ENCODE data around the gene MOB4. TPM values are rescaled to one million over a fixed set of nuclear protein-coding genes. Genes with fewer than 3 reads are reported as not detected.
"Not testable (repeated sequence)": the region's sequence is repeated elsewhere in the genome, so short reads cannot be mapped to it uniquely, and the experiment has no call there.

MOB4 gene
- total and polyA plus RNA-seq, 4 donors: 35.1 to 69.2 (median 54.5) TPM

- Histone ChIP-seq H3K27ac (ENCODE audit: low read depth, low read length) (no peak overlapping the region), H3K36me3 (ENCODE audit: control insufficient read depth, insufficient read depth, low read length) (peaks cover 15% of the 10 kb centered on the region), H3K27me3 (ENCODE audit: control insufficient read depth, insufficient read depth, low read length) (no peaks in the 10 kb centered on the region), H3K9me3 (ENCODE audit: control insufficient read depth, insufficient read depth, low read length) (no peaks in the 10 kb centered on the region), H3K4me3 (ENCODE audit: low read depth, low read length) (no peak overlapping the region), H3K4me1 (ENCODE audit: control insufficient read depth, insufficient read depth, low read length) (no peaks in the 10 kb centered on the region)
- WGBS (ENCODE audit: insufficient coverage): 97% methylated on average over 3 of the region's 5 CpGs
- DNase-seq (ENCODE audit: low read depth in 4 of 6, low spot score in 6 of 6): no peak
Observed at GRCh38 chr2:197548582-197548981, 32.7 kb downstream of the MOB4 start.

- no CpG with 5 or more reads among the region's 2 CpGs for WGBS (ENCODE audit: insufficient coverage)
- not testable (repeated sequence) for H3K9me3 ChIP-seq (ENCODE audit: control insufficient read depth, insufficient read depth, low read length); H3K4me3 ChIP-seq (ENCODE audit: low read depth, low read length); H3K27me3 ChIP-seq (ENCODE audit: control insufficient read depth, insufficient read depth, low read length); H3K27ac ChIP-seq (ENCODE audit: low read depth, low read length); DNase-seq (ENCODE audit: low read depth in 4 of 6, low spot score in 6 of 6); H3K4me1 ChIP-seq (ENCODE audit: control insufficient read depth, insufficient read depth, low read length)
- H3K36me3 ChIP-seq (ENCODE audit: control insufficient read depth, insufficient read depth, low read length): peaks cover 16% of the 10 kb centered on the region
Observed at GRCh38 chr2:197551260-197551659, 35.4 kb downstream of the MOB4 start.

GRCh38 chr2:197555467-197555866, 39.6 kb downstream of the MOB4 start:
- H3K9me3 ChIP-seq (ENCODE audit: control insufficient read depth, insufficient read depth, low read length): no peaks in the 10 kb centered on the region
- no peaks in the 10 kb centered on the region for H3K27me3 ChIP-seq (ENCODE audit: control insufficient read depth, insufficient read depth, low read length)
- no peak overlapping the region for H3K27ac ChIP-seq (ENCODE audit: low read depth, low read length)
- peaks cover 13% of the 10 kb centered on the region for H3K36me3 ChIP-seq (ENCODE audit: control insufficient read depth, insufficient read depth, low read length)
- no peak for DNase-seq (ENCODE audit: low read depth in 4 of 6, low spot score in 6 of 6)
- no peak overlapping the region for H3K4me3 ChIP-seq (ENCODE audit: low read depth, low read length)
- peaks cover 1% of the 10 kb centered on the region for H3K4me1 ChIP-seq (ENCODE audit: control insufficient read depth, insufficient read depth, low read length)

- H3K27me3 ChIP-seq (ENCODE audit: control insufficient read depth, insufficient read depth, low read length): no peaks in the 10 kb centered on the region
- no peaks in the 10 kb centered on the region for H3K9me3 ChIP-seq (ENCODE audit: control insufficient read depth, insufficient read depth, low read length)
- DNase-seq (ENCODE audit: low read depth in 4 of 6, low spot score in 6 of 6): peak in 1 of 6 donors; percentile 25
- peak overlapping the region; percentile 15 for H3K27ac ChIP-seq (ENCODE audit: low read depth, low read length)
- H3K4me1 ChIP-seq (ENCODE audit: control insufficient read depth, insufficient read depth, low read length): peaks cover 5% of the 10 kb centered on the region
- 71% methylated on average over 1 of the region's 1 CpG for WGBS (ENCODE audit: insufficient coverage)
- no peak overlapping the region for H3K4me3 ChIP-seq (ENCODE audit: low read depth, low read length)
- H3K36me3 ChIP-seq (ENCODE audit: control insufficient read depth, insufficient read depth, low read length): peaks cover 13% of the 10 kb centered on the region
Observed at GRCh38 chr2:197556456-197556855, 40.6 kb downstream of the MOB4 start.

GRCh38 chr2:197558393-197558792, 42.5 kb downstream of the MOB4 start:
- Histone ChIP-seq H3K27ac (ENCODE audit: low read depth, low read length) (no peak overlapping the region), H3K4me1 (ENCODE audit: control insufficient read depth, insufficient read depth, low read length) (peaks cover 5% of the 10 kb centered on the region)
- 100% methylated on average over 2 of the region's 3 CpGs for WGBS (ENCODE audit: insufficient coverage)

GRCh38 chr2:197559681-197560080, 43.8 kb downstream of the MOB4 start:
- peak in 2 of 6 donors; percentile 3 to 38 for DNase-seq (ENCODE audit: low read depth in 4 of 6, low spot score in 6 of 6)
- Histone ChIP-seq H3K36me3 (ENCODE audit: control insufficient read depth, insufficient read depth, low read length) (peaks cover 9% of the 10 kb centered on the region), H3K27ac (ENCODE audit: low read depth, low read length) (peak overlapping the region; percentile 72), H3K4me1 (ENCODE audit: control insufficient read depth, insufficient read depth, low read length) (peaks cover 5% of the 10 kb centered on the region), H3K9me3 (ENCODE audit: control insufficient read depth, insufficient read depth, low read length) (no peaks in the 10 kb centered on the region), H3K27me3 (ENCODE audit: control insufficient read depth, insufficient read depth, low read length) (no peaks in the 10 kb centered on the region), H3K4me3 (ENCODE audit: low read depth, low read length) (no peak overlapping the region)
- WGBS (ENCODE audit: insufficient coverage): 52% methylated on average over 4 of the region's 5 CpGs

More at GRCh38 chr2:197558393-197558792, 42.5 kb downstream of the MOB4 start:
- no peak for DNase-seq (ENCODE audit: low read depth in 4 of 6, low spot score in 6 of 6)
- H3K4me3 ChIP-seq (ENCODE audit: low read depth, low read length): no peak overlapping the region
- peaks cover 16% of the 10 kb centered on the region for H3K36me3 ChIP-seq (ENCODE audit: control insufficient read depth, insufficient read depth, low read length)
- no peaks in the 10 kb centered on the region for H3K9me3 ChIP-seq (ENCODE audit: control insufficient read depth, insufficient read depth, low read length)
- H3K27me3 ChIP-seq (ENCODE audit: control insufficient read depth, insufficient read depth, low read length): no peaks in the 10 kb centered on the region

GRCh38 chr2:197560146-197560665, 44.3 kb downstream of the MOB4 start:
- Histone ChIP-seq H3K9me3 (ENCODE audit: control insufficient read depth, insufficient read depth, low read length) (no peaks in the 10 kb centered on the region), H3K27me3 (ENCODE audit: control insufficient read depth, insufficient read depth, low read length) (no peaks in the 10 kb centered on the region), H3K4me1 (ENCODE audit: control insufficient read depth, insufficient read depth, low read length) (peaks cover 5% of the 10 kb centered on the region), H3K4me3 (ENCODE audit: low read depth, low read length) (no peak overlapping the region), H3K27ac (ENCODE audit: low read depth, low read length) (peak overlapping the region; percentile 72), H3K36me3 (ENCODE audit: control insufficient read depth, insufficient read depth, low read length) (peaks cover 7% of the 10 kb centered on the region)
- WGBS (ENCODE audit: insufficient coverage): 45% methylated on average over 6 of the region's 9 CpGs
- peak in 2 of 6 donors; percentile 31 to 62 for DNase-seq (ENCODE audit: low read depth in 4 of 6, low spot score in 6 of 6)

GRCh38 chr2:197571627-197572271, 55.9 kb downstream of the MOB4 start:
- H3K4me1 ChIP-seq (ENCODE audit: control insufficient read depth, insufficient read depth, low read length): peaks cover 3% of the 10 kb centered on the region
- H3K36me3 ChIP-seq (ENCODE audit: control insufficient read depth, insufficient read depth, low read length): peaks cover 13% of the 10 kb centered on the region
- no peaks in the 10 kb centered on the region for H3K27me3 ChIP-seq (ENCODE audit: control insufficient read depth, insufficient read depth, low read length)
- peaks cover 4% of the 10 kb centered on the region for H3K9me3 ChIP-seq (ENCODE audit: control insufficient read depth, insufficient read depth, low read length)
- peak in 2 of 6 donors; percentile 31 to 64 for DNase-seq (ENCODE audit: low read depth in 4 of 6, low spot score in 6 of 6)
- WGBS (ENCODE audit: insufficient coverage): 84% methylated on average over 8 of the region's 10 CpGs
- H3K27ac ChIP-seq (ENCODE audit: low read depth, low read length): peak overlapping the region; percentile 40
- H3K4me3 ChIP-seq (ENCODE audit: low read depth, low read length): no peak overlapping the region

- Histone ChIP-seq H3K27ac (ENCODE audit: low read depth, low read length) (no peak overlapping the region), H3K4me1 (ENCODE audit: control insufficient read depth, insufficient read depth, low read length) (peaks cover 13% of the 10 kb centered on the region), H3K27me3 (ENCODE audit: control insufficient read depth, insufficient read depth, low read length) (no peaks in the 10 kb centered on the region), H3K4me3 (ENCODE audit: low read depth, low read length) (no peak overlapping the region), H3K36me3 (ENCODE audit: control insufficient read depth, insufficient read depth, low read length) (peaks cover 11% of the 10 kb centered on the region), H3K9me3 (ENCODE audit: control insufficient read depth, insufficient read depth, low read length) (peaks cover 4% of the 10 kb centered on the region)
- 94% methylated on average over 2 of the region's 2 CpGs for WGBS (ENCODE audit: insufficient coverage)
- DNase-seq (ENCODE audit: low read depth in 4 of 6, low spot score in 6 of 6): no peak
Observed at GRCh38 chr2:197573608-197574007, 57.7 kb downstream of the MOB4 start.

GRCh38 chr2:197575987-197576386, 60.1 kb downstream of the MOB4 start:
- H3K9me3 ChIP-seq (ENCODE audit: control insufficient read depth, insufficient read depth, low read length): peaks cover 4% of the 10 kb centered on the region
- H3K27ac ChIP-seq (ENCODE audit: low read depth, low read length): no peak overlapping the region
- 86% methylated on average over 1 of the region's 2 CpGs for WGBS (ENCODE audit: insufficient coverage)
- H3K27me3 ChIP-seq (ENCODE audit: control insufficient read depth, insufficient read depth, low read length): no peaks in the 10 kb centered on the region
- H3K4me3 ChIP-seq (ENCODE audit: low read depth, low read length): no peak overlapping the region
- H3K36me3 ChIP-seq (ENCODE audit: control insufficient read depth, insufficient read depth, low read length): peaks cover 7% of the 10 kb centered on the region
- H3K4me1 ChIP-seq (ENCODE audit: control insufficient read depth, insufficient read depth, low read length): peaks cover 13% of the 10 kb centered on the region
- DNase-seq (ENCODE audit: low read depth in 4 of 6, low spot score in 6 of 6): no peak

All from spinal cord (tissue), 10 donors.